WTC11 (cell line): ENCODE measurements around the gene UPF2. TPM values are rescaled to one million over a fixed set of nuclear protein-coding genes. Genes with fewer than 3 reads are reported as not detected.

Source experiments
- ATAC-seq: fragments of 200-7000 bp; cut with Tn5 transposase; 2 replicates; pipeline ENCODE4 v1.10.0; 2021; ENCODE audit warnings: mild to moderate bottlenecking, moderate library complexity
- CTCF ChIA-PET: fragments of 300-600 bp; sonication (Branson Sonifier 250); formaldehyde crosslinking; loops from one replicate; lab custom pipeline; 2021; ENCODE audit warnings: antibody characterized with exemption; lab: Charles Lee
- POLR2A ChIA-PET: fragments of 350-600 bp; sonication (Branson Sonifier 250); formaldehyde crosslinking; loops from one replicate; lab custom pipeline; 2021; ENCODE audit warnings: antibody characterized with exemption; lab: Charles Lee
- DNase-seq: peaks from one replicate; pipeline ENCODE4 v3.0.0; 2021; ENCODE audit warnings: low spot score
- H3K27ac Mint-ChIP-seq: 2 replicates; pipeline ENCODE4 v1.8.0; 2021; ENCODE audit warnings: mixed read lengths
- H3K27me3 Mint-ChIP-seq: 2 replicates; pipeline ENCODE4 v1.8.0; 2021; ENCODE audit warnings: low read depth, mild to moderate bottlenecking, moderate library complexity, mixed read lengths
- H3K36me3 Mint-ChIP-seq: 2 replicates; pipeline ENCODE4 v1.8.0; 2021; ENCODE audit warnings: mixed read lengths
- H3K4me1 Mint-ChIP-seq: 2 replicates; pipeline ENCODE4 v1.8.0; 2022; ENCODE audit warnings: mixed read lengths
- H3K4me3 Mint-ChIP-seq: 2 replicates; pipeline ENCODE4 v1.8.0; 2021; ENCODE audit warnings: mild to moderate bottlenecking, moderate library complexity, mixed read lengths
- H3K9me3 Mint-ChIP-seq: 2 replicates; pipeline ENCODE4 v1.8.0; 2021; ENCODE audit warnings: mixed read lengths
- CREM ChIP-seq: sonication (generic); formaldehyde crosslinking; IDR thresholded peaks from 2 replicates; pipeline ENCODE4 v1.8.1; 2022; ENCODE audit warnings: mild to moderate bottlenecking, missing genetic modification reagents, moderate library complexity
- CTCF ChIP-seq: fragments of 200-600 bp; IDR thresholded peaks from 2 replicates; pipeline ENCODE4 v1.8.0; 2022; ENCODE audit warnings: antibody characterized with exemption
- FOXK1 ChIP-seq: sonication (generic); formaldehyde crosslinking; IDR thresholded peaks from 2 replicates; pipeline ENCODE4 v1.8.0; 2022; ENCODE audit warnings: mild to moderate bottlenecking, moderate library complexity, missing genetic modification reagents
- GTF2I ChIP-seq: fragments of 250-450 bp; sonication (Bioruptor Pico); conservative IDR thresholded peaks from 2 replicates; pipeline ENCODE4 v1.4.0; 2021; ENCODE audit warnings: mild to moderate bottlenecking
- IRF2 ChIP-seq: sonication (generic); formaldehyde crosslinking; IDR thresholded peaks from 2 replicates; pipeline ENCODE4 v1.8.0; 2022; ENCODE audit warnings: low read depth, missing genetic modification reagents, borderline replicate concordance
- MAX ChIP-seq: sonication (generic); formaldehyde crosslinking; IDR thresholded peaks from 2 replicates; pipeline ENCODE4 v1.8.0; 2022; ENCODE audit warnings: mild to moderate bottlenecking, missing genetic modification reagents
- NR1H2 ChIP-seq: sonication (generic); formaldehyde crosslinking; IDR thresholded peaks from 2 replicates; pipeline ENCODE4 v1.9.0; 2021; ENCODE audit warnings: mild to moderate bottlenecking, moderate library complexity, missing genetic modification reagents
- OVOL2 ChIP-seq: fragments of 250-450 bp; sonication (Bioruptor Pico); IDR thresholded peaks from 2 replicates; pipeline ENCODE4 v1.9.0; 2021; ENCODE audit warnings: mild to moderate bottlenecking, borderline replicate concordance
- PRRX2 ChIP-seq: fragments of 250-450 bp; sonication (Bioruptor Pico); IDR thresholded peaks from 2 replicates; pipeline ENCODE4 v1.8.0; 2021; ENCODE audit warnings: mild to moderate bottlenecking
- SMAD4 ChIP-seq: sonication (generic); formaldehyde crosslinking; IDR thresholded peaks from 2 replicates; pipeline ENCODE4 v1.8.0; 2022; ENCODE audit warnings: mild to moderate bottlenecking, missing genetic modification reagents
- ZNF121 ChIP-seq: sonication (generic); formaldehyde crosslinking; IDR thresholded peaks from 2 replicates; pipeline ENCODE4 v1.8.0; 2023; ENCODE audit warnings: missing genetic modification reagents
- ZNF219 ChIP-seq: sonication (generic); formaldehyde crosslinking; IDR thresholded peaks from 2 replicates; pipeline ENCODE4 v1.8.0; 2023; ENCODE audit warnings: missing genetic modification reagents, mild to moderate bottlenecking, borderline replicate concordance
- ZNF232 ChIP-seq: sonication (generic); formaldehyde crosslinking; IDR thresholded peaks from 2 replicates; pipeline ENCODE4 v1.8.0; 2022; ENCODE audit warnings: mild to moderate bottlenecking, missing genetic modification reagents
- ZNF281 ChIP-seq: sonication (generic); formaldehyde crosslinking; IDR thresholded peaks from 2 replicates; pipeline ENCODE4 v1.8.0; 2023; ENCODE audit warnings: mild to moderate bottlenecking, missing genetic modification reagents
- ZNF423 ChIP-seq: fragments of 250-450 bp; sonication (Bioruptor Pico); IDR thresholded peaks from 2 replicates; pipeline ENCODE4 v2.1.2; 2022; ENCODE audit warnings: mild to moderate bottlenecking, moderate library complexity
- ZNF512 ChIP-seq: sonication (generic); formaldehyde crosslinking; IDR thresholded peaks from 2 replicates; pipeline ENCODE4 v1.8.1; 2022; ENCODE audit warnings: missing genetic modification reagents, borderline replicate concordance
- total RNA-seq: library from RNA; stranded (reverse); gene quantifications from 3 replicates; pipeline ENCODE4 v1.2.3, GENCODE V29; 2021
- TF ChIP-seq, protein P1 (sequence below): sonication (generic); formaldehyde crosslinking; IDR thresholded peaks from 2 replicates; pipeline ENCODE4 v1.8.1; 2023; ENCODE audit warnings: mild to moderate bottlenecking, missing genetic modification reagents, borderline replicate concordance
- TF ChIP-seq, protein P2 (sequence below): fragments of 250-450 bp; sonication (Bioruptor Pico); conservative IDR thresholded peaks from 2 replicates; pipeline ENCODE4 v1.9.0; 2021; ENCODE audit warnings: mild to moderate bottlenecking

Gene UPF2
- total RNA-seq, 1 experiment from 2014 or later, result 24.3 TPM

GRCh38 chr10:11908991-11909390 lies 133.6 kb downstream of the UPF2 start:
- Mint-ChIP-seq H3K27me3 (no peaks in the 10 kb centered on the region), H3K36me3 (no peaks in the 10 kb centered on the region), H3K9me3 (no peaks in the 10 kb centered on the region), H3K27ac (peak overlapping the region; percentile 57; the same call in 1 of the 2 replicates), H3K4me1 (peaks cover 9% of the 10 kb centered on the region), H3K4me3 (no peak overlapping the region)
- POLR2A ChIA-PET, result no interaction called here
- CTCF ChIA-PET, result interaction anchor here (0.8 to 1.7 kb wide), 2 partner anchors 28 to 55 kb away, joined by 3 to 8 read pairs; no protein-coding TSS in a partner anchor
- ATAC-seq (no peak), DNase-seq (no peak)
- TF ChIP-seq FOXK1, result no peak
- TF ChIP-seq, protein P1, sequence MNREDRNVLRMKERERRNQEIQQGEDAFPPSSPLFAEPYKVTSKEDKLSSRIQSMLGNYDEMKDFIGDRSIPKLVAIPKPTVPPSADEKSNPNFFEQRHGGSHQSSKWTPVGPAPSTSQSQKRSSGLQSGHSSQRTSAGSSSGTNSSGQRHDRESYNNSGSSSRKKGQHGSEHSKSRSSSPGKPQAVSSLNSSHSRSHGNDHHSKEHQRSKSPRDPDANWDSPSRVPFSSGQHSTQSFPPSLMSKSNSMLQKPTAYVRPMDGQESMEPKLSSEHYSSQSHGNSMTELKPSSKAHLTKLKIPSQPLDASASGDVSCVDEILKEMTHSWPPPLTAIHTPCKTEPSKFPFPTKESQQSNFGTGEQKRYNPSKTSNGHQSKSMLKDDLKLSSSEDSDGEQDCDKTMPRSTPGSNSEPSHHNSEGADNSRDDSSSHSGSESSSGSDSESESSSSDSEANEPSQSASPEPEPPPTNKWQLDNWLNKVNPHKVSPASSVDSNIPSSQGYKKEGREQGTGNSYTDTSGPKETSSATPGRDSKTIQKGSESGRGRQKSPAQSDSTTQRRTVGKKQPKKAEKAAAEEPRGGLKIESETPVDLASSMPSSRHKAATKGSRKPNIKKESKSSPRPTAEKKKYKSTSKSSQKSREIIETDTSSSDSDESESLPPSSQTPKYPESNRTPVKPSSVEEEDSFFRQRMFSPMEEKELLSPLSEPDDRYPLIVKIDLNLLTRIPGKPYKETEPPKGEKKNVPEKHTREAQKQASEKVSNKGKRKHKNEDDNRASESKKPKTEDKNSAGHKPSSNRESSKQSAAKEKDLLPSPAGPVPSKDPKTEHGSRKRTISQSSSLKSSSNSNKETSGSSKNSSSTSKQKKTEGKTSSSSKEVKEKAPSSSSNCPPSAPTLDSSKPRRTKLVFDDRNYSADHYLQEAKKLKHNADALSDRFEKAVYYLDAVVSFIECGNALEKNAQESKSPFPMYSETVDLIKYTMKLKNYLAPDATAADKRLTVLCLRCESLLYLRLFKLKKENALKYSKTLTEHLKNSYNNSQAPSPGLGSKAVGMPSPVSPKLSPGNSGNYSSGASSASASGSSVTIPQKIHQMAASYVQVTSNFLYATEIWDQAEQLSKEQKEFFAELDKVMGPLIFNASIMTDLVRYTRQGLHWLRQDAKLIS (CRISPR knock-in tag), result no peak
- no peak for TF ChIP-seq GTF2I (CRISPR knock-in tag)
- no peak for TF ChIP-seq ZNF232
- TF ChIP-seq ZNF281 (CRISPR knock-in tag), result no peak
- TF ChIP-seq CREM (CRISPR knock-in tag), result no peak
- TF ChIP-seq ZNF121 (CRISPR knock-in tag), result no peak
- no peak for TF ChIP-seq PRRX2 (CRISPR knock-in tag)
- no peak for TF ChIP-seq SMAD4
- no peak for TF ChIP-seq CTCF
- TF ChIP-seq ZNF512 (CRISPR knock-in tag), result no peak
- TF ChIP-seq IRF2 (CRISPR knock-in tag), result no peak
- TF ChIP-seq, protein P2, sequence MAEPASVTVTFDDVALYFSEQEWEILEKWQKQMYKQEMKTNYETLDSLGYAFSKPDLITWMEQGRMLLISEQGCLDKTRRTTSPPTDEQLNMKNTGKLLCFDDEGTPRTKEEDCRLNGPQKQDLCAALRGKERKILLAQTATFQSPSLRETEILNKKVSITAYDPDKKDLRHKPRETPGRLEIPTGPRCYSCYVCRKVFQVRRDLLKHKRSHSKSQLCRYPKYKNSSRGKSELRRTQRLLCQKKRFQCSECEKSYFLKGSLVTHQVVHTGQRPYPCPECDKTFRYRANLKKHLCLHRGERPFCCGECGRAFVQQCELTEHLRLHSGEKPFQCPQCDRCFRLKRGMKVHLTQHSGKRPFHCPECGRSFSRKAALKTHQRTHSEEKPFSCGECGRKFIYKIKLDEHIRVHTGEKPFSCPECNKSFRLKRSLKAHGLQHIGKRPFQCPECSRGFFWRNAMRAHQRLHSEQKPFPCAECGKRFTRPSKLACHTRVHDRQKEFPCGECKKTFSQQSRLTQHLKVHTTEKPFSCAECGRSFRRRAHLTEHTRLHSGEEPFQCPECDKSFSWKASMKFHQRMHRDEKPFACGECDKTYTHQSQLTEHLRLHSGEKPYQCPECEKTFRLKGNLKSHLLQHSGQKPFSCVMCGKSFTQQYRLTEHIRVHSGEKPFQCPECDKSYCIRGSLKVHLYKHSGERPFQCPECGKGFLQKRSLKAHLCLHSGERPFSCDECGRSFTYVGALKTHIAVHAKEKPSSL (CRISPR knock-in tag), result no peak
- TF ChIP-seq OVOL2 (CRISPR knock-in tag), result no peak
- TF ChIP-seq MAX (CRISPR knock-in tag), result no peak
- no peak for TF ChIP-seq ZNF219 (CRISPR knock-in tag)
- no peak for TF ChIP-seq NR1H2
- TF ChIP-seq ZNF423 (CRISPR knock-in tag), result no peak
